Measurements from ENCODE around the gene EVC. TPM values are rescaled to one million over a fixed set of nuclear protein-coding genes. Genes with fewer than 3 reads are reported as not detected.
"Not testable (repeated sequence)": the region's sequence is repeated elsewhere in the genome, so short reads cannot be mapped to it uniquely, and the experiment has no call there.

Gene EVC
- total and polyA plus RNA-seq, 2 experiments from 2014 or later: 2.5 to 45.3 TPM

- H3K36me3 ChIP-seq: no peaks in the 10 kb centered on the region
- TF ChIP-seq CTCF (IDR thresholded peaks at IDR 0.05; ENCODE audit: low read depth, low read length): no peak
- H3K27me3 ChIP-seq: no peaks in the 10 kb centered on the region
- no peaks in the 10 kb centered on the region for H3K9me3 ChIP-seq (ENCODE audit: low read depth)
- no peak for DNase-seq (ENCODE audit: low read depth in 1 of 2, low spot score in 1 of 2)
- no peak overlapping the region for H3K4me3 ChIP-seq
- H3K4me1 ChIP-seq (ENCODE audit: low read depth): no peaks in the 10 kb centered on the region
- H3K27ac ChIP-seq: no peak overlapping the region
Observed at GRCh38 chr4:5828005-5828391, 117.0 kb downstream of the EVC start.

GRCh38 chr4:5836943-5837342, 125.9 kb downstream of the EVC start:
- Histone ChIP-seq H3K27ac (no peak overlapping the region), H3K9me3 (ENCODE audit: low read depth) (no peaks in the 10 kb centered on the region), H3K4me1 (ENCODE audit: low read depth) (no peaks in the 10 kb centered on the region), H3K27me3 (no peaks in the 10 kb centered on the region), H3K36me3 (no peaks in the 10 kb centered on the region), H3K4me3 (no peak overlapping the region)
- DNase-seq (ENCODE audit: low read depth in 1 of 2, low spot score in 1 of 2): no peak
- TF ChIP-seq CTCF (IDR thresholded peaks at IDR 0.05; ENCODE audit: low read depth, low read length): no peak

GRCh38 chr4:5837483-5837882, 126.5 kb downstream of the EVC start:
- H3K4me1 ChIP-seq (ENCODE audit: low read depth); H3K27ac ChIP-seq; H3K27me3 ChIP-seq; DNase-seq (ENCODE audit: low read depth in 1 of 2, low spot score in 1 of 2); H3K9me3 ChIP-seq (ENCODE audit: low read depth); H3K36me3 ChIP-seq; H3K4me3 ChIP-seq: not testable (repeated sequence)

GRCh38 chr4:5839332-5839731, 128.3 kb downstream of the EVC start:
- H3K9me3 ChIP-seq (ENCODE audit: low read depth): no peaks in the 10 kb centered on the region
- peaks cover 9% of the 10 kb centered on the region for H3K4me1 ChIP-seq (ENCODE audit: low read depth)
- no peak overlapping the region for H3K4me3 ChIP-seq
- H3K36me3 ChIP-seq: no peaks in the 10 kb centered on the region
- H3K27ac ChIP-seq: no peak overlapping the region
- no peak for TF ChIP-seq CTCF (IDR thresholded peaks at IDR 0.05; ENCODE audit: low read depth, low read length)
- no peak for DNase-seq (ENCODE audit: low read depth in 1 of 2, low spot score in 1 of 2)
- no peaks in the 10 kb centered on the region for H3K27me3 ChIP-seq

- Histone ChIP-seq H3K27ac (no peak overlapping the region), H3K36me3 (no peaks in the 10 kb centered on the region), H3K9me3 (ENCODE audit: low read depth) (no peaks in the 10 kb centered on the region), H3K27me3 (no peaks in the 10 kb centered on the region), H3K4me3 (no peak overlapping the region), H3K4me1 (ENCODE audit: low read depth) (peaks cover 15% of the 10 kb centered on the region)
- TF ChIP-seq CTCF (IDR thresholded peaks at IDR 0.05; ENCODE audit: low read depth, low read length): no peak
- peak in 1 of 2 donors; percentile 81 for DNase-seq (ENCODE audit: low read depth in 1 of 2, low spot score in 1 of 2)
Observed at GRCh38 chr4:5839751-5840674, 129.0 kb downstream of the EVC start.

- no peaks in the 10 kb centered on the region for H3K27me3 ChIP-seq
- no peaks in the 10 kb centered on the region for H3K36me3 ChIP-seq
- no peak overlapping the region for H3K27ac ChIP-seq
- peaks cover 17% of the 10 kb centered on the region for H3K4me1 ChIP-seq (ENCODE audit: low read depth)
- no peak overlapping the region for H3K4me3 ChIP-seq
- no peak for TF ChIP-seq CTCF (IDR thresholded peaks at IDR 0.05; ENCODE audit: low read depth, low read length)
- DNase-seq (ENCODE audit: low read depth in 1 of 2, low spot score in 1 of 2): no peak
- no peaks in the 10 kb centered on the region for H3K9me3 ChIP-seq (ENCODE audit: low read depth)
Observed at GRCh38 chr4:5842456-5842855, 131.5 kb downstream of the EVC start.

Measured in cardiac muscle cell (in vitro differentiated cells and primary cell).